ENCODE measurements around the gene STON2. TPM values are rescaled to one million over a fixed set of nuclear protein-coding genes. Genes with fewer than 3 reads are reported as not detected.

STON2 gene
- total and polyA plus RNA-seq, 2 of the 13 experiments (the other 11 are each of a cell fraction or from before 2014, with no cell fraction given): 2.1 to 11.0 TPM

DNA sequence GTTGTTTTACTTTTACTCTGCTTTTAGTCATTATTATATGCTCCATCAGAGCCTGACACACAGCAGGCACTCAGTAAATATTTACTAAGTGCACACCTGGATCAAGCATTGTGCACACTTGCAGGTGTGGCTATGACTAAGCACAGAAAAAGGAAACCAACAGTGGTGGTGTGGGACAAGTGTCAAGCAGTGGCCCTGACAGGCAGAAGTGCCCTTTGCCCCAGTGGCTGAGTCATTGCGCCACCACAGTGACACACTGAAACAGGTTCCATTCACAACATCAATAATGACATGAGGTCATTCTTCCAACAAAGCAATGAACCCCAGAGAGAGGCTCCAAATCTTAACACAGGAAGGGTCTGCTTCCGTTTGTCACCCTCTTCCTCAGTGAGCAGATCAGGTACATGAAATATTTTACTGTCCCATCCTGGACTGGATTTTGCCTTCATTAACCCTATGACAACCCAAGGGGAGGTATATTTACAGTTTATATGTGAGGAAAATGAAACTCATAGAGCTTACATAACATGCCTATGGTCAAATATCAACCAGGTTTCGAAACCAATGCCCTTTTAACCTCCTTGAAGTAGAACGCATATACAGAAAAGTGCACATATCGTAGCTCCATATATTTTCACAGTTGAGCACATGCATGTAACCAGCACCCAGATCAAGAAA is 96.7 kb downstream of the STON2 start (continued):
- no peak for TF ChIP-seq ZNF550 (CRISPR knock-in tag; IDR thresholded peaks at IDR 0.05; ENCODE audit: borderline replicate concordance)
- TF ChIP-seq ZNF230 (CRISPR knock-in tag; IDR thresholded peaks at IDR 0.05): peak; percentile 65; the same call in 1 of the 2 replicates
- TF ChIP-seq HIVEP1 (CRISPR knock-in tag; IDR thresholded peaks at IDR 0.05): no peak
- TF ChIP-seq ZNF282 (IDR thresholded peaks at IDR 0.05; ENCODE audit: partially characterized antibody): no peak
- TF ChIP-seq, protein P1, sequence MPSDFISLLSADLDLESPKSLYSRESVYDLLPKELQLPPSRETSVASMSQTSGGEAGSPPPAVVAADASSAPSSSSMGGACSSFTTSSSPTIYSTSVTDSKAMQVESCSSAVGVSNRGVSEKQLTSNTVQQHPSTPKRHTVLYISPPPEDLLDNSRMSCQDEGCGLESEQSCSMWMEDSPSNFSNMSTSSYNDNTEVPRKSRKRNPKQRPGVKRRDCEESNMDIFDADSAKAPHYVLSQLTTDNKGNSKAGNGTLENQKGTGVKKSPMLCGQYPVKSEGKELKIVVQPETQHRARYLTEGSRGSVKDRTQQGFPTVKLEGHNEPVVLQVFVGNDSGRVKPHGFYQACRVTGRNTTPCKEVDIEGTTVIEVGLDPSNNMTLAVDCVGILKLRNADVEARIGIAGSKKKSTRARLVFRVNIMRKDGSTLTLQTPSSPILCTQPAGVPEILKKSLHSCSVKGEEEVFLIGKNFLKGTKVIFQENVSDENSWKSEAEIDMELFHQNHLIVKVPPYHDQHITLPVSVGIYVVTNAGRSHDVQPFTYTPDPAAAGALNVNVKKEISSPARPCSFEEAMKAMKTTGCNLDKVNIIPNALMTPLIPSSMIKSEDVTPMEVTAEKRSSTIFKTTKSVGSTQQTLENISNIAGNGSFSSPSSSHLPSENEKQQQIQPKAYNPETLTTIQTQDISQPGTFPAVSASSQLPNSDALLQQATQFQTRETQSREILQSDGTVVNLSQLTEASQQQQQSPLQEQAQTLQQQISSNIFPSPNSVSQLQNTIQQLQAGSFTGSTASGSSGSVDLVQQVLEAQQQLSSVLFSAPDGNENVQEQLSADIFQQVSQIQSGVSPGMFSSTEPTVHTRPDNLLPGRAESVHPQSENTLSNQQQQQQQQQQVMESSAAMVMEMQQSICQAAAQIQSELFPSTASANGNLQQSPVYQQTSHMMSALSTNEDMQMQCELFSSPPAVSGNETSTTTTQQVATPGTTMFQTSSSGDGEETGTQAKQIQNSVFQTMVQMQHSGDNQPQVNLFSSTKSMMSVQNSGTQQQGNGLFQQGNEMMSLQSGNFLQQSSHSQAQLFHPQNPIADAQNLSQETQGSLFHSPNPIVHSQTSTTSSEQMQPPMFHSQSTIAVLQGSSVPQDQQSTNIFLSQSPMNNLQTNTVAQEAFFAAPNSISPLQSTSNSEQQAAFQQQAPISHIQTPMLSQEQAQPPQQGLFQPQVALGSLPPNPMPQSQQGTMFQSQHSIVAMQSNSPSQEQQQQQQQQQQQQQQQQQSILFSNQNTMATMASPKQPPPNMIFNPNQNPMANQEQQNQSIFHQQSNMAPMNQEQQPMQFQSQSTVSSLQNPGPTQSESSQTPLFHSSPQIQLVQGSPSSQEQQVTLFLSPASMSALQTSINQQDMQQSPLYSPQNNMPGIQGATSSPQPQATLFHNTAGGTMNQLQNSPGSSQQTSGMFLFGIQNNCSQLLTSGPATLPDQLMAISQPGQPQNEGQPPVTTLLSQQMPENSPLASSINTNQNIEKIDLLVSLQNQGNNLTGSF (CRISPR knock-in tag; IDR thresholded peaks at IDR 0.05): no peak
- peak; percentile 75 for TF ChIP-seq KAT8 (CRISPR knock-in tag; IDR thresholded peaks at IDR 0.05)
- peak; percentile 96 for TF ChIP-seq HNF4A (CRISPR knock-in tag; IDR thresholded peaks at IDR 0.05)
- TF ChIP-seq ZC3H13 (CRISPR knock-in tag; IDR thresholded peaks at IDR 0.05): no peak
- TF ChIP-seq MIXL1 (CRISPR knock-in tag; IDR thresholded peaks at IDR 0.05): peak; percentile 74
- no peak for TF ChIP-seq SNAPC5 (CRISPR knock-in tag; IDR thresholded peaks at IDR 0.05; ENCODE audit: borderline replicate concordance)
- TF ChIP-seq HNF1A (IDR thresholded peaks at IDR 0.05; ENCODE audit: low read depth): peak; percentile 80
- TF ChIP-seq HNF1A (CRISPR knock-in tag; IDR thresholded peaks at IDR 0.05; ENCODE audit: borderline replicate concordance): peak; percentile 87
- TF ChIP-seq SSRP1 (CRISPR knock-in tag; IDR thresholded peaks at IDR 0.05): 0 out of 2 replicates have a peak, but pooled peaks have one; percentile 61
- no peak for TF ChIP-seq ZNF850 (CRISPR knock-in tag; conservative IDR thresholded peaks at IDR 0.05)
- TF ChIP-seq, protein P2, sequence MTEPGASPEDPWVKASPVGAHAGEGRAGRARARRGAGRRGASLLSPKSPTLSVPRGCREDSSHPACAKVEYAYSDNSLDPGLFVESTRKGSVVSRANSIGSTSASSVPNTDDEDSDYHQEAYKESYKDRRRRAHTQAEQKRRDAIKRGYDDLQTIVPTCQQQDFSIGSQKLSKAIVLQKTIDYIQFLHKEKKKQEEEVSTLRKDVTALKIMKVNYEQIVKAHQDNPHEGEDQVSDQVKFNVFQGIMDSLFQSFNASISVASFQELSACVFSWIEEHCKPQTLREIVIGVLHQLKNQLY (CRISPR knock-in tag; IDR thresholded peaks at IDR 0.05): peak; percentile 85
